Activated naive CD8-positive, alpha-beta T cell treated with anti-CD3 and anti-CD28 coated beads, Interleukin-2, amount 10 ng/mL, durations not matched to agents 7 days and 5 days (primary cell): ENCODE results near the gene APOC3. TPM values are rescaled to one million over a fixed set of nuclear protein-coding genes. Genes with fewer than 3 reads are reported as not detected.

Experiments
- ATAC-seq: fragments of 150-1000 bp; cut with Tn5 transposase; one replicate; pipeline ENCODE4 v1.10.0; 2021; ENCODE audit warnings: low read depth, moderate library complexity
- POLR2A ChIA-PET: fragments of 350-600 bp; sonication (Branson Sonifier 250); formaldehyde crosslinking; loops from one replicate; lab custom pipeline; 2021; ENCODE audit warnings: antibody characterized with exemption; lab: Charles Lee
- DNase-seq: peaks from one replicate; pipeline ENCODE4 v3.0.0; 2021
- H3K27ac Mint-ChIP-seq: one replicate; pipeline ENCODE4 v1.8.0; 2022; ENCODE audit warnings: mild to moderate bottlenecking, mixed read lengths
- H3K27me3 Mint-ChIP-seq: one replicate; pipeline ENCODE4 v1.8.0; 2022; ENCODE audit warnings: mild to moderate bottlenecking, moderate library complexity, mixed read lengths
- H3K36me3 Mint-ChIP-seq: one replicate; pipeline ENCODE4 v1.8.0; 2021; ENCODE audit warnings: mild to moderate bottlenecking, mixed read lengths
- H3K4me1 Mint-ChIP-seq: one replicate; pipeline ENCODE4 v1.8.0; 2021; ENCODE audit warnings: mixed read lengths
- H3K4me3 Mint-ChIP-seq: one replicate; pipeline ENCODE4 v1.8.0; 2022; ENCODE audit warnings: mild to moderate bottlenecking, moderate library complexity, mixed read lengths
- H3K9me3 Mint-ChIP-seq: one replicate; pipeline ENCODE4 v1.8.0; 2021; ENCODE audit warnings: mixed read lengths
- total RNA-seq, 2 experiments: library from RNA; stranded (reverse); gene quantifications; one replicate each; pipeline ENCODE4 v1.2.3, GENCODE V29; 2021

The APOC3 gene
- total RNA-seq, 2 experiments from 2014 or later = not detected

- Mint-ChIP-seq H3K27me3 (no peaks in the 10 kb centered on the region), H3K36me3 (peaks cover 29% of the 10 kb centered on the region), H3K4me1 (peaks cover 47% of the 10 kb centered on the region), H3K27ac (no peak overlapping the region), H3K4me3 (no peak overlapping the region), H3K9me3 (no peaks in the 10 kb centered on the region)
- ATAC-seq = no peak
- POLR2A ChIA-PET = no interaction called here
- no peak for DNase-seq
Measured at GRCh38 chr11:116849486-116849885, 19.8 kb downstream of the APOC3 start.

GRCh38 chr11:116851626-116852025, 21.9 kb downstream of the APOC3 start:
- H3K9me3 Mint-ChIP-seq = no peaks in the 10 kb centered on the region
- DNase-seq (peak; percentile 61), ATAC-seq (no peak)
- POLR2A ChIA-PET = interaction anchor here (5.9 kb wide), 1 partner anchor 16 kb away, joined by 60 read pairs; no protein-coding TSS in a partner anchor
- H3K27ac Mint-ChIP-seq = peak overlapping the region; percentile 98
- peaks cover 33% of the 10 kb centered on the region for H3K36me3 Mint-ChIP-seq
- H3K27me3 Mint-ChIP-seq = no peaks in the 10 kb centered on the region
- H3K4me3 Mint-ChIP-seq = peak overlapping the region; percentile 84
- peaks cover 56% of the 10 kb centered on the region for H3K4me1 Mint-ChIP-seq

- POLR2A ChIA-PET = interaction anchor here (1.2 to 5.9 kb wide), 6 partner anchors 11 to 292 kb away, joined by 4 to 60 read pairs (median 10); partner anchors contain the start of genes PAFAH1B2, SIK3 and ZPR1
- ATAC-seq (no peak), DNase-seq (no peak)
- Mint-ChIP-seq H3K4me1 (peaks cover 56% of the 10 kb centered on the region), H3K9me3 (no peaks in the 10 kb centered on the region), H3K36me3 (peaks cover 31% of the 10 kb centered on the region), H3K4me3 (peak overlapping the region; percentile 84), H3K27me3 (no peaks in the 10 kb centered on the region), H3K27ac (peak overlapping the region; percentile 98)
Measured at GRCh38 chr11:116852261-116853031, 22.7 kb downstream of the APOC3 start.

GRCh38 chr11:116853461-116854073, 23.9 kb downstream of the APOC3 start:
- DNase-seq (peak; percentile 50), ATAC-seq (peak; percentile 96)
- H3K9me3 Mint-ChIP-seq = no peaks in the 10 kb centered on the region
- H3K4me1 Mint-ChIP-seq = peaks cover 56% of the 10 kb centered on the region
- POLR2A ChIA-PET = interaction anchor here (0.6 to 5.9 kb wide), 10 partner anchors 9 to 378 kb away, joined by 3 to 60 read pairs (median 5); partner anchors contain the start of genes PAFAH1B2, PCSK7, SIK3 and ZPR1
- no peaks in the 10 kb centered on the region for H3K27me3 Mint-ChIP-seq
- H3K36me3 Mint-ChIP-seq = peaks cover 31% of the 10 kb centered on the region
- peak overlapping the region; percentile 84 for H3K4me3 Mint-ChIP-seq
- peak overlapping the region; percentile 98 for H3K27ac Mint-ChIP-seq

GRCh38 chr11:116855413-116855812, 25.7 kb downstream of the APOC3 start:
- Mint-ChIP-seq H3K27ac (peak overlapping the region; percentile 89), H3K4me3 (peak overlapping the region; percentile 5), H3K36me3 (peaks cover 25% of the 10 kb centered on the region), H3K27me3 (no peaks in the 10 kb centered on the region), H3K9me3 (no peaks in the 10 kb centered on the region), H3K4me1 (peaks cover 46% of the 10 kb centered on the region)
- no peak for DNase-seq
- POLR2A ChIA-PET = interaction anchor here (2.7 to 5.9 kb wide), 3 partner anchors 20 to 289 kb away, joined by 12 to 60 read pairs (median 31); partner anchors contain the start of genes PAFAH1B2 and SIK3
- no peak for ATAC-seq

- Mint-ChIP-seq H3K36me3 (peaks cover 32% of the 10 kb centered on the region), H3K4me1 (peaks cover 40% of the 10 kb centered on the region), H3K27me3 (no peaks in the 10 kb centered on the region), H3K27ac (peak overlapping the region; percentile 25), H3K9me3 (no peaks in the 10 kb centered on the region), H3K4me3 (no peak overlapping the region)
- POLR2A ChIA-PET = interaction anchor here (4.0 kb wide), 1 partner anchor 242 kb away, joined by 31 read pairs; the partner anchor contains the start of gene SIK3
- ATAC-seq = no peak
- DNase-seq = no peak
Measured at GRCh38 chr11:116856423-116856822, 26.7 kb downstream of the APOC3 start.

GRCh38 chr11:116857316-116857715, 27.6 kb downstream of the APOC3 start:
- Mint-ChIP-seq H3K9me3 (no peaks in the 10 kb centered on the region), H3K4me3 (no peak overlapping the region), H3K27me3 (no peaks in the 10 kb centered on the region), H3K36me3 (peaks cover 36% of the 10 kb centered on the region), H3K27ac (no peak overlapping the region), H3K4me1 (peaks cover 35% of the 10 kb centered on the region)
- DNase-seq = no peak
- POLR2A ChIA-PET = no interaction called here
- ATAC-seq = no peak

- POLR2A ChIA-PET = no interaction called here
- Mint-ChIP-seq H3K27me3 (no peaks in the 10 kb centered on the region), H3K4me1 (peaks cover 29% of the 10 kb centered on the region), H3K27ac (no peak overlapping the region), H3K9me3 (no peaks in the 10 kb centered on the region), H3K36me3 (peaks cover 36% of the 10 kb centered on the region), H3K4me3 (no peak overlapping the region)
- no peak for DNase-seq
- ATAC-seq = no peak
Measured at GRCh38 chr11:116857936-116858335, 28.2 kb downstream of the APOC3 start.

GRCh38 chr11:116859175-116859574, 29.5 kb downstream of the APOC3 start:
- ATAC-seq (no peak), DNase-seq (no peak)
- H3K36me3 Mint-ChIP-seq = peaks cover 37% of the 10 kb centered on the region
- H3K4me1 Mint-ChIP-seq = peaks cover 16% of the 10 kb centered on the region
- H3K4me3 Mint-ChIP-seq = no peak overlapping the region
- H3K27ac Mint-ChIP-seq = no peak overlapping the region
- H3K27me3 Mint-ChIP-seq = no peaks in the 10 kb centered on the region
- H3K9me3 Mint-ChIP-seq = no peaks in the 10 kb centered on the region
- POLR2A ChIA-PET = no interaction called here

- Mint-ChIP-seq H3K36me3 (peaks cover 31% of the 10 kb centered on the region), H3K9me3 (no peaks in the 10 kb centered on the region), H3K4me1 (peaks cover 10% of the 10 kb centered on the region), H3K27me3 (no peaks in the 10 kb centered on the region), H3K4me3 (no peak overlapping the region), H3K27ac (no peak overlapping the region)
- no peak for DNase-seq
- ATAC-seq = no peak
- POLR2A ChIA-PET = no interaction called here
Measured at GRCh38 chr11:116860303-116860702, 30.6 kb downstream of the APOC3 start.

- Mint-ChIP-seq H3K4me1 (peaks cover 4% of the 10 kb centered on the region), H3K9me3 (no peaks in the 10 kb centered on the region), H3K36me3 (peaks cover 27% of the 10 kb centered on the region), H3K27ac (no peak overlapping the region), H3K27me3 (no peaks in the 10 kb centered on the region), H3K4me3 (no peak overlapping the region)
- ATAC-seq = no peak
- no peak for DNase-seq
- POLR2A ChIA-PET = interaction anchor here (1.6 kb wide), 1 partner anchor 7 kb away, joined by 5 read pairs; no protein-coding TSS in a partner anchor
Measured at GRCh38 chr11:116861539-116861938, 31.8 kb downstream of the APOC3 start.

- POLR2A ChIA-PET = interaction anchor here (1.6 kb wide), 1 partner anchor 8 kb away, joined by 5 read pairs; no protein-coding TSS in a partner anchor
- H3K27ac Mint-ChIP-seq = no peak overlapping the region
Measured at GRCh38 chr11:116862185-116862584, 32.5 kb downstream of the APOC3 start.

GRCh38 chr11:116862951-116863350, 33.2 kb downstream of the APOC3 start:
- POLR2A ChIA-PET = interaction anchor here (1.6 kb wide), 1 partner anchor 9 kb away, joined by 5 read pairs; no protein-coding TSS in a partner anchor

More at GRCh38 chr11:116862185-116862584, 32.5 kb downstream of the APOC3 start:
- DNase-seq = no peak
- Mint-ChIP-seq H3K27me3 (no peaks in the 10 kb centered on the region), H3K4me3 (no peak overlapping the region), H3K9me3 (no peaks in the 10 kb centered on the region), H3K4me1 (peaks cover 4% of the 10 kb centered on the region), H3K36me3 (peaks cover 23% of the 10 kb centered on the region)
- no peak for ATAC-seq

More at GRCh38 chr11:116862951-116863350, 33.2 kb downstream of the APOC3 start:
- Mint-ChIP-seq H3K36me3 (peaks cover 28% of the 10 kb centered on the region), H3K27ac (no peak overlapping the region), H3K9me3 (no peaks in the 10 kb centered on the region), H3K27me3 (no peaks in the 10 kb centered on the region), H3K4me3 (no peak overlapping the region), H3K4me1 (peaks cover 4% of the 10 kb centered on the region)
- no peak for DNase-seq
- ATAC-seq = no peak
